ENCODE results near the gene SPECC1L. TPM values are rescaled to one million over a fixed set of nuclear protein-coding genes. Genes with fewer than 3 reads are reported as not detected.
A peak's percentile ranks its signal among the peaks of the same experiment; 100 is the strongest.

SPECC1L gene
- total RNA-seq, 4 donors from 2014 or later: 63.6 to 116 (median 90.1) TPM

- no peaks in the 10 kb centered on the region for H3K9me3 ChIP-seq
- H3K4me1 ChIP-seq: peaks cover 40 to 47% (median 42%) of the 10 kb centered on the region in 4 donors
- H3K36me3 ChIP-seq: peaks cover 8 to 49% (median 30%) of the 10 kb centered on the region in 4 donors
- WGBS: 71% methylated on average over 9 of the region's 9 CpGs
- H3K4me3 ChIP-seq: peak overlapping the region in 1 of 4 donors; percentile 6
- no peak for TF ChIP-seq POLR2A (IDR thresholded peaks at IDR 0.05; ENCODE audit: low read depth)
- no peak for DNase-seq (ENCODE audit: extremely low spot score)
- peak overlapping the region in 3 of 4 donors; percentile 10 to 51 (median 42) for H3K27ac ChIP-seq (replicated peaks in 1 of 4)
- intact Hi-C loops (cut with DNase I): no loop called here
- H3K27me3 ChIP-seq: no peaks in the 10 kb centered on the region
These were observed 130.3 kb downstream of the SPECC1L start for GRCh38 chr22:24400726-24401596.

- H3K9me3 ChIP-seq: no peaks in the 10 kb centered on the region
- intact Hi-C loops (cut with DNase I): no loop called here
- WGBS: 93% methylated on average over 5 of the region's 5 CpGs
- peaks cover 3 to 41% (median 22%) of the 10 kb centered on the region in 4 donors for H3K36me3 ChIP-seq
- TF ChIP-seq EP300 (IDR thresholded peaks at IDR 0.05) (no peak), POLR2AphosphoS5 (IDR thresholded peaks at IDR 0.05) (no peak), POLR2A (IDR thresholded peaks at IDR 0.05; ENCODE audit: low read depth) (no peak), CTCF (IDR thresholded peaks at IDR 0.05) (no peak)
- no peaks in the 10 kb centered on the region for H3K27me3 ChIP-seq
- peaks cover 42 to 56% (median 50%) of the 10 kb centered on the region in 4 donors for H3K4me1 ChIP-seq
- H3K4me3 ChIP-seq: no peak overlapping the region
- peak overlapping the region; percentile 42 to 51 (median 47) for H3K27ac ChIP-seq (replicated peaks in 1 of 4)
- no peak for DNase-seq (ENCODE audit: extremely low spot score)
These were observed 131.3 kb downstream of the SPECC1L start for GRCh38 chr22:24401931-24402367.

GRCh38 chr22:24402460-24403192 is 132.0 kb downstream of the SPECC1L start:
- peaks cover 47 to 57% (median 57%) of the 10 kb centered on the region in 4 donors for H3K4me1 ChIP-seq
- DNase-seq (ENCODE audit: extremely low spot score): no peak
- no peaks in the 10 kb centered on the region for H3K27me3 ChIP-seq
- intact Hi-C loops (cut with DNase I): no loop called here
- no peaks in the 10 kb centered on the region for H3K9me3 ChIP-seq
- TF ChIP-seq POLR2AphosphoS5 (IDR thresholded peaks at IDR 0.05) (peak; percentile 68 to 79), EP300 (IDR thresholded peaks at IDR 0.05) (no peak), POLR2A (IDR thresholded peaks at IDR 0.05; ENCODE audit: low read depth) (no peak), CTCF (IDR thresholded peaks at IDR 0.05) (no peak)
- peak overlapping the region; percentile 42 to 54 (median 47) for H3K27ac ChIP-seq (replicated peaks in 1 of 4)
- H3K36me3 ChIP-seq: peaks cover 0 to 43% (median 19%) of the 10 kb centered on the region in 4 donors
- 19% methylated on average over 3 of the region's 3 CpGs for WGBS
- H3K4me3 ChIP-seq: no peak overlapping the region

- Histone ChIP-seq H3K9me3 (no peaks in the 10 kb centered on the region), H3K36me3 (peaks cover 0 to 43% (median 20%) of the 10 kb centered on the region in 4 donors), H3K27ac (replicated peaks in 1 of 4) (peak overlapping the region in 3 of 4 donors; percentile 44 to 54 (median 46)), H3K27me3 (no peaks in the 10 kb centered on the region), H3K4me1 (peaks cover 54 to 64% (median 64%) of the 10 kb centered on the region in 4 donors), H3K4me3 (no peak overlapping the region)
- no peak for DNase-seq (ENCODE audit: extremely low spot score)
- intact Hi-C loops (cut with DNase I): no loop called here
- no peak for TF ChIP-seq CTCF (IDR thresholded peaks at IDR 0.05)
- 93% methylated on average over 3 of the region's 3 CpGs for WGBS
These were observed 132.7 kb downstream of the SPECC1L start for GRCh38 chr22:24403346-24403745.
